Neural cell (in vitro differentiated cells): Measurements from ENCODE around the gene APBB1IP.

Experiments used
- EZH2 ChIP-seq: fragments of 200-600, 300-800 bp; shearing (Covaris generic), sonication (generic); IDR thresholded peaks from 2 replicates; pipeline ENCODE4 v1.6.1; 2014; ENCODE audit warnings: antibody characterized with exemption, low read length, borderline replicate concordance, mild to moderate bottlenecking; ENCODE audit not compliant: insufficient read depth, poor library complexity, severe bottlenecking
- RAD21 ChIP-seq: fragments of 450-650 bp; conservative IDR thresholded peaks from 2 replicates; pipeline ENCODE4 v1.6.1; 2014; ENCODE audit warnings: antibody characterized with exemption, mild to moderate bottlenecking, moderate library complexity
- TF ChIP-seq, protein P1 (sequence below): fragments of 450-650 bp; IDR thresholded peaks from 2 replicates; pipeline ENCODE4 v1.5.1; 2014; ENCODE audit warnings: antibody characterized with exemption, mild to moderate bottlenecking, moderate library complexity; ENCODE audit not compliant: poor library complexity, severe bottlenecking

DNA sequence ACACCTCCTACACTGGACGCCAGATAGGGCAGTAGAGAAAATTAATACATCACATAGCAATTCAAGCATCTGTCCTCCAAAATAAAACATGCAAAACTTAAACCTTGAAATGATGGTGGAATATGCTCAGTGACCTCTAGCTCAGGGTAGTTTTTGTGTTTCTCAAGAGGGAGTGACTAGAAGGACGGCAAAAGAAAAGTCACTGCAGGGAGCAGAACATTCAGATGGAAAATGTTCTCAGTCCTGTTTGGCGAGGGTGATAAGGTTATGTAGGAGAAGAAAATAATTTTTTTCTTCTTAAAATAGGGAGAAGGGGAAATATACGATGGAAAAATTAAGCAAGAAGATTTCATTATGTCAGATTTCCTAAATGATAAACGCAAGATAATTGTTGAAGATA, 50.9 kb downstream of the APBB1IP start:
- TF ChIP-seq RAD21 = no peak
- TF ChIP-seq, protein P1, sequence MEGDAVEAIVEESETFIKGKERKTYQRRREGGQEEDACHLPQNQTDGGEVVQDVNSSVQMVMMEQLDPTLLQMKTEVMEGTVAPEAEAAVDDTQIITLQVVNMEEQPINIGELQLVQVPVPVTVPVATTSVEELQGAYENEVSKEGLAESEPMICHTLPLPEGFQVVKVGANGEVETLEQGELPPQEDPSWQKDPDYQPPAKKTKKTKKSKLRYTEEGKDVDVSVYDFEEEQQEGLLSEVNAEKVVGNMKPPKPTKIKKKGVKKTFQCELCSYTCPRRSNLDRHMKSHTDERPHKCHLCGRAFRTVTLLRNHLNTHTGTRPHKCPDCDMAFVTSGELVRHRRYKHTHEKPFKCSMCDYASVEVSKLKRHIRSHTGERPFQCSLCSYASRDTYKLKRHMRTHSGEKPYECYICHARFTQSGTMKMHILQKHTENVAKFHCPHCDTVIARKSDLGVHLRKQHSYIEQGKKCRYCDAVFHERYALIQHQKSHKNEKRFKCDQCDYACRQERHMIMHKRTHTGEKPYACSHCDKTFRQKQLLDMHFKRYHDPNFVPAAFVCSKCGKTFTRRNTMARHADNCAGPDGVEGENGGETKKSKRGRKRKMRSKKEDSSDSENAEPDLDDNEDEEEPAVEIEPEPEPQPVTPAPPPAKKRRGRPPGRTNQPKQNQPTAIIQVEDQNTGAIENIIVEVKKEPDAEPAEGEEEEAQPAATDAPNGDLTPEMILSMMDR = no peak
- TF ChIP-seq EZH2 = no peak
